HG03354 (cell line): Measurements from ENCODE around the gene ZNF396.

ENCODE experiments used
- ATAC-seq: cut with Tn5 transposase; IDR thresholded peaks from one replicate; pipeline ENCODE4 v1.9.1; 2021; ENCODE audit warnings: mild to moderate bottlenecking; ENCODE audit not compliant: unreplicated experiment, poor library complexity, severe bottlenecking

ZNF396 gene

GRCh38 chr18:35343936-35344735, 33.0 kb downstream of the ZNF396 start, which contains the start of gene ZNF24:
Gene ZNF24 (minus strand): TSS chr18:35344420. CDS start chr18:35340650, 3,770 bp downstream.
- ATAC-seq: peak; percentile 92

GRCh38 chr18:35343488-35343935, 33.6 kb downstream of the ZNF396 start:
- no peak for ATAC-seq

GRCh38 chr18:35337286-35337685, 39.9 kb downstream of the ZNF396 start:
- no peak for ATAC-seq

GRCh38 chr18:35335866-35336265, 41.3 kb downstream of the ZNF396 start:
- no peak for ATAC-seq

GRCh38 chr18:35334821-35335220, 42.3 kb downstream of the ZNF396 start:
- ATAC-seq: no peak

GRCh38 chr18:35334212-35334611, 42.9 kb downstream of the ZNF396 start:
- ATAC-seq: no peak

GRCh38 chr18:35331367-35332087, 45.6 kb downstream of the ZNF396 start:
- no peak for ATAC-seq

GRCh38 chr18:35328868-35329267, 48.3 kb downstream of the ZNF396 start:
- no peak for ATAC-seq

- no peak for ATAC-seq
Observed at GRCh38 chr18:35326695-35327387, 50.3 kb downstream of the ZNF396 start.

GRCh38 chr18:35324926-35325655, 52.0 kb downstream of the ZNF396 start:
- no peak for ATAC-seq

- ATAC-seq: no peak
Observed at GRCh38 chr18:35322486-35323458, 54.4 kb downstream of the ZNF396 start.
